ENCODE data around the gene DCAF7.

The DCAF7 gene

GRCh38 chr17:63634163-63634562 lies 83.9 kb downstream of the DCAF7 start:
- Histone ChIP-seq H3K4me1 (ENCODE audit: control insufficient read depth, insufficient read depth, low read length, poor library complexity, severe bottlenecking) (peaks cover 22% of the 10 kb centered on the region), H3K9me3 (ENCODE audit: control insufficient read depth, low read length) (no peaks in the 10 kb centered on the region), H3K27ac (ENCODE audit: low read depth, low read length, severe bottlenecking) (peak overlapping the region; percentile 88), H3K36me3 (ENCODE audit: control insufficient read depth, insufficient read depth, low read length) (peaks cover 54% of the 10 kb centered on the region), H3K4me3 (ENCODE audit: extremely low read depth, insufficient read depth, low read length, poor library complexity, severe bottlenecking) (no peak overlapping the region)
- WGBS, 2 experiments (ENCODE audit: insufficient coverage in 2 of 2): 53 to 65% methylated on average over 4 of the region's 4 CpGs

- peaks cover 19% of the 10 kb centered on the region for H3K4me1 ChIP-seq (ENCODE audit: control insufficient read depth, insufficient read depth, low read length, poor library complexity, severe bottlenecking)
- no peaks in the 10 kb centered on the region for H3K9me3 ChIP-seq (ENCODE audit: control insufficient read depth, low read length)
- peaks cover 54% of the 10 kb centered on the region for H3K36me3 ChIP-seq (ENCODE audit: control insufficient read depth, insufficient read depth, low read length)
- no peak overlapping the region for H3K4me3 ChIP-seq (ENCODE audit: extremely low read depth, insufficient read depth, low read length, poor library complexity, severe bottlenecking)
- peak overlapping the region; percentile 88 for H3K27ac ChIP-seq (ENCODE audit: low read depth, low read length, severe bottlenecking)
- WGBS, 2 experiments (ENCODE audit: insufficient coverage in 2 of 2): no CpG with 5 or more reads among the region's 1 CpG
Measured at GRCh38 chr17:63634816-63635215, 84.5 kb downstream of the DCAF7 start.

DNA sequence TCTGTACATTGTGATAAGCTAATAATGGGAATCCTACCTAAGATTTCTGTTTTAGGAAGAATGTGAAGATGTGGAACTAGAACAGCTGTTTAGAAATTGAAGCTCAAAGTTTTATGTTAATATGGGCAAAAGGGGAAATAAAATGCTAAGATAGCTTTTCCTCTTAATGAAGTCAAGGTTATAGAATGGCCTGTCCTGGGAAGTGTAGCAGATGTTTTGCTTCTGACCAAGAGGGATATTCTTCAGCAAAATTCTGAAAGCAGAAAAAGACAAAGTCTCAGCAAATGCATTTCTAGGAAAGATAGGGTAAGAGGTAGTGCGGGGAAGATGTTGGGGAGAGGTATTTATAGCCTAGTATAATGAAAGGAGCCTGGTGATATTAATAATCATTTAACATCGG lies 85.0 kb downstream of the DCAF7 start:
- no peak overlapping the region for H3K4me3 ChIP-seq (ENCODE audit: extremely low read depth, insufficient read depth, low read length, poor library complexity, severe bottlenecking)
- no peak overlapping the region for H3K27ac ChIP-seq (ENCODE audit: low read depth, low read length, severe bottlenecking)
- H3K36me3 ChIP-seq (ENCODE audit: control insufficient read depth, insufficient read depth, low read length): peaks cover 54% of the 10 kb centered on the region
- no CpG with 5 or more reads among the region's 2 CpGs for WGBS, 2 experiments (ENCODE audit: insufficient coverage in 2 of 2)
- no peaks in the 10 kb centered on the region for H3K9me3 ChIP-seq (ENCODE audit: control insufficient read depth, low read length)
- H3K4me1 ChIP-seq (ENCODE audit: control insufficient read depth, insufficient read depth, low read length, poor library complexity, severe bottlenecking): peaks cover 19% of the 10 kb centered on the region

GRCh38 chr17:63635787-63636186 lies 85.5 kb downstream of the DCAF7 start:
- H3K27ac ChIP-seq (ENCODE audit: low read depth, low read length, severe bottlenecking): no peak overlapping the region
- no peaks in the 10 kb centered on the region for H3K9me3 ChIP-seq (ENCODE audit: control insufficient read depth, low read length)
- no peak overlapping the region for H3K4me3 ChIP-seq (ENCODE audit: extremely low read depth, insufficient read depth, low read length, poor library complexity, severe bottlenecking)
- WGBS, 2 experiments (ENCODE audit: insufficient coverage in 2 of 2): 90 to 92% methylated on average over 1 of the region's 2 CpGs
- peaks cover 19% of the 10 kb centered on the region for H3K4me1 ChIP-seq (ENCODE audit: control insufficient read depth, insufficient read depth, low read length, poor library complexity, severe bottlenecking)
- peaks cover 57% of the 10 kb centered on the region for H3K36me3 ChIP-seq (ENCODE audit: control insufficient read depth, insufficient read depth, low read length)

DNA sequence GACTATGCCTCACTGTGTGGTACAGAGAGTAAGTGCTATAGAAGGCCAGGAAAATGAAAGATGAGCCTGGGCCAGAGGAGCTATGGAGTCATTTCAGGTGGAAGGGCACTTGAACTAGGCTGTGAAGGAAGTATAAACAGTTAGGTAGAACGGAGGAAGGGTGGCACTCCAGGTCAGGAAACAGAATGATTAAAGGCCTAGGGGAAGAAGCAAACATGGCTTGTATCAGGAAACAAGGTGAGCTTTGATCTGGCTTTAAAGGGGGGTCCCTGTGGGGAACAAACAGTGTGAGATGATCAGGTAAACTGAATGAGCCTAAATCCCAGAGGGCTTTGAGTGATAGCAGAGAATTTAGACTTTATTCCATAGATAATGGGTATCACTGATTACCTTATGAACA lies 88.8 kb downstream of the DCAF7 start:
- Histone ChIP-seq H3K36me3 (ENCODE audit: control insufficient read depth, insufficient read depth, low read length) (peaks cover 61% of the 10 kb centered on the region), H3K4me1 (ENCODE audit: control insufficient read depth, insufficient read depth, low read length, poor library complexity, severe bottlenecking) (peaks cover 17% of the 10 kb centered on the region), H3K4me3 (ENCODE audit: extremely low read depth, insufficient read depth, low read length, poor library complexity, severe bottlenecking) (no peak overlapping the region), H3K27ac (ENCODE audit: low read depth, low read length, severe bottlenecking) (no peak overlapping the region), H3K9me3 (ENCODE audit: control insufficient read depth, low read length) (no peaks in the 10 kb centered on the region)
- 67 to 80% methylated on average over 1 of the region's 1 CpG for WGBS, 2 experiments (ENCODE audit: insufficient coverage in 2 of 2)

- WGBS, 2 experiments (ENCODE audit: insufficient coverage in 2 of 2): 97 to 100% methylated on average over 3 of the region's 4 CpGs
- Histone ChIP-seq H3K9me3 (ENCODE audit: control insufficient read depth, low read length) (no peaks in the 10 kb centered on the region), H3K4me1 (ENCODE audit: control insufficient read depth, insufficient read depth, low read length, poor library complexity, severe bottlenecking) (peaks cover 8% of the 10 kb centered on the region), H3K4me3 (ENCODE audit: extremely low read depth, insufficient read depth, low read length, poor library complexity, severe bottlenecking) (no peak overlapping the region), H3K36me3 (ENCODE audit: control insufficient read depth, insufficient read depth, low read length) (peaks cover 59% of the 10 kb centered on the region), H3K27ac (ENCODE audit: low read depth, low read length, severe bottlenecking) (no peak overlapping the region)
Measured at GRCh38 chr17:63640038-63640437, 89.8 kb downstream of the DCAF7 start.

DNA sequence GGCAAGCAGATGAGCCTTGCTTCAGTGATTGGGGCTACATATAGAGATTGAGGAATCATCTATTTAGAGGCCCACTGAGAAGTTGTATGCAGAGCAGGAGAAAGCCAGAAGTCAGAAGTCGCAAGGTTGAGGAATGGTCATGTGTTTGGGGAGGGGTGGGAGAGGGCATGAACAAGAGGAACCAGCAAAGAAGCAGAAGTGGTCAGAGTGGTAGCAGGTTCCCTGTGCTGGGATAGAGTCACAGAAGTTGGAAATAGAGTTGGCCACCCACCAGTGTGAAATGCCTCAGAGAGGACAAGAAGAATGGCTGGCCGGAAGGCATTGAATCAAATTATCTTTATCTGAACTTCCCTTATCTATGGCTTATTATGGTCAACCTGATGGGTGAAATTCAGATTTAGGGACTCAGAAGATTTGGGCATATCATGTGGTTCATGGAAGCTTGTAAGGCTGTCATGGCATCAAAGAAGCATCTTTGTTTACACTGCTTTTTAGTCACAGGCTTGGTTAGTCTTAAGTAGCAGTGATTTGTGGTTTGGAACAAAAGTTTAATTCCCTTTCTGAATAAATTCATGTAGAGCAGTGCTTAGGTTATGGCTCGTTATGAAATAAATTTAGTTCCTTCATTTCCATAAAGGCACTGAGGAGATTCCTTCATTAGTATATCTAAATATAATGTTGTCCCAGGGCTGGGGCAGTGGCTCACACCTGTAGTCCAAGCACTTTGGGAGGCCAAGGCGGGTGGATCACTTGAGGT lies 91.6 kb downstream of the DCAF7 start:
- no peak overlapping the region for H3K4me3 ChIP-seq (ENCODE audit: extremely low read depth, insufficient read depth, low read length, poor library complexity, severe bottlenecking)
- H3K4me1 ChIP-seq (ENCODE audit: control insufficient read depth, insufficient read depth, low read length, poor library complexity, severe bottlenecking): peaks cover 18% of the 10 kb centered on the region
- no peak overlapping the region for H3K27ac ChIP-seq (ENCODE audit: low read depth, low read length, severe bottlenecking)
- 92 to 100% methylated on average over 2 of the region's 4 CpGs for WGBS, 2 experiments (ENCODE audit: insufficient coverage in 2 of 2)
- no peaks in the 10 kb centered on the region for H3K9me3 ChIP-seq (ENCODE audit: control insufficient read depth, low read length)
- H3K36me3 ChIP-seq (ENCODE audit: control insufficient read depth, insufficient read depth, low read length): peaks cover 54% of the 10 kb centered on the region
